ENCODE results near the gene LZTS3. TPM values are rescaled to one million over a fixed set of nuclear protein-coding genes. Genes with fewer than 3 reads are reported as not detected.

LZTS3 gene
- total and polyA plus RNA-seq, 2 of the 8 experiments (the other 6 are each of a cell fraction or from before 2014, with no cell fraction given): 31.8 to 33.5 TPM

GRCh38 chr20:3172126-3172932 lies 1.0 kb downstream of the LZTS3 start (continued):
- TF ChIP-seq CHD7 (IDR thresholded peaks at IDR 0.05; ENCODE audit: insufficient replicate concordance, low read length) (no peak), POU5F1 (IDR thresholded peaks at IDR 0.05; ENCODE audit: low read depth, low read length) (no peak), RNF2 (IDR thresholded peaks at IDR 0.05; ENCODE audit: borderline replicate concordance, low read depth, low read length, missing control alignments, poor library complexity, severe bottlenecking) (no peak), PHF8 (conservative IDR thresholded peaks at IDR 0.05; ENCODE audit: low read depth, low read length) (no peak), NRF1 (IDR thresholded peaks at IDR 0.05; ENCODE audit: low read depth, low read length) (no peak)

All from H1 (cell line).